ENCODE measurements around the gene ATG16L2. TPM values are rescaled to one million over a fixed set of nuclear protein-coding genes. Genes with fewer than 3 reads are reported as not detected.

ATG16L2 gene
- total RNA-seq, 1 experiment from 2014 or later: 16.2 TPM

GRCh38 chr11:72829884-72830533, 15.8 kb downstream of the ATG16L2 start:
- Histone ChIP-seq H3K79me2 (ENCODE audit: low read length) (no peaks in the 10 kb centered on the region), H3F3A (ENCODE audit: low read length, unreplicated experiment) (no peaks in the 10 kb centered on the region), H3K9me2 (replicated peaks; ENCODE audit: low read length) (no peaks in the 10 kb centered on the region), H3K4me2 (ENCODE audit: low read length) (no peak overlapping the region), H3K36me3 (ENCODE audit: low read depth, low read length) (no peaks in the 10 kb centered on the region), H3K9ac (ENCODE audit: low read length) (no peak overlapping the region), H4K20me1 (ENCODE audit: low read length) (no peaks in the 10 kb centered on the region), H3K4me3 (ENCODE audit: low read length) (no peak overlapping the region), H3K27ac (ENCODE audit: low read length) (no peak overlapping the region), H2AFZ (ENCODE audit: low read length) (no peak overlapping the region), H3K4me1 (ENCODE audit: insufficient read depth, low read length) (no peaks in the 10 kb centered on the region), H3K9me3 (ENCODE audit: low read length) (no peaks in the 10 kb centered on the region), H3K27me3 (ENCODE audit: low read length) (no peaks in the 10 kb centered on the region)
- DNase-seq: no peak
- POLR2A ChIA-PET (ENCODE audit: unreplicated experiment): no interaction called here
- intact Hi-C loops (cut with micrococcal nuclease): no loop called here
- TF ChIP-seq EZH2 (IDR thresholded peaks at IDR 0.05; ENCODE audit: low read length, unreplicated experiment): no peak
- BruUV-seq (replicated peaks): no TSS peak
- ATAC-seq: no peak
- CTCF ChIA-PET: no interaction called here

- POLR2A ChIA-PET (ENCODE audit: unreplicated experiment): no interaction called here
- Histone ChIP-seq H3K4me3 (ENCODE audit: low read length) (no peak overlapping the region), H3K9me3 (ENCODE audit: low read length) (no peaks in the 10 kb centered on the region), H3K79me2 (ENCODE audit: low read length) (no peaks in the 10 kb centered on the region), H3K4me2 (ENCODE audit: low read length) (no peak overlapping the region), H3K27me3 (ENCODE audit: low read length) (no peaks in the 10 kb centered on the region), H4K20me1 (ENCODE audit: low read length) (no peaks in the 10 kb centered on the region), H3K36me3 (ENCODE audit: low read depth, low read length) (no peaks in the 10 kb centered on the region), H3K4me1 (ENCODE audit: insufficient read depth, low read length) (no peaks in the 10 kb centered on the region), H3K9ac (ENCODE audit: low read length) (no peak overlapping the region), H3K27ac (ENCODE audit: low read length) (no peak overlapping the region), H3K9me2 (replicated peaks; ENCODE audit: low read length) (no peaks in the 10 kb centered on the region), H2AFZ (ENCODE audit: low read length) (no peak overlapping the region), H3F3A (ENCODE audit: low read length, unreplicated experiment) (no peaks in the 10 kb centered on the region)
- intact Hi-C loops (cut with micrococcal nuclease): loop anchor here (1.0 kb wide), 2 partner anchors 311 to 347 kb away; partner anchors contain the start of gene FCHSD2
- ATAC-seq (peak; percentile 93), DNase-seq (peak; percentile 76)
- no peak for TF ChIP-seq EZH2phosphoT487 (IDR thresholded peaks at IDR 0.05; ENCODE audit: borderline replicate concordance, low read length)
- peak; percentile 91 for TF ChIP-seq CTCF (conservative IDR thresholded peaks at IDR 0.05; ENCODE audit: low read depth, low read length)
- CTCF ChIA-PET: interaction anchor here (0.6 to 1.4 kb wide), 3 partner anchors 93 to 346 kb away, joined by 4 to 15 read pairs (median 7); no protein-coding TSS in a partner anchor
- no TSS peak for BruUV-seq (replicated peaks)
These were observed 17.5 kb downstream of the ATG16L2 start for GRCh38 chr11:72831521-72832300.

GRCh38 chr11:72832301-72833082, 18.3 kb downstream of the ATG16L2 start:
- intact Hi-C loops (cut with micrococcal nuclease): no loop called here
- H2AFZ ChIP-seq (ENCODE audit: low read length): no peak overlapping the region

More at GRCh38 chr11:72832301-72833082, 18.3 kb downstream of the ATG16L2 start:
- no peak for ATAC-seq
- Histone ChIP-seq H3K36me3 (ENCODE audit: low read depth, low read length) (0 out of 2 replicates have a peak, but pooled peaks cover 3% of the 10 kb centered on the region), H3K9me3 (ENCODE audit: low read length) (no peaks in the 10 kb centered on the region), H4K20me1 (ENCODE audit: low read length) (no peaks in the 10 kb centered on the region), H3K9ac (ENCODE audit: low read length) (no peak overlapping the region), H3K4me3 (ENCODE audit: low read length) (no peak overlapping the region), H3K4me2 (ENCODE audit: low read length) (no peak overlapping the region), H3K9me2 (replicated peaks; ENCODE audit: low read length) (no peaks in the 10 kb centered on the region), H3F3A (ENCODE audit: low read length, unreplicated experiment) (no peaks in the 10 kb centered on the region), H3K27me3 (ENCODE audit: low read length) (no peaks in the 10 kb centered on the region), H3K4me1 (ENCODE audit: insufficient read depth, low read length) (no peaks in the 10 kb centered on the region), H3K27ac (ENCODE audit: low read length) (no peak overlapping the region), H3K79me2 (ENCODE audit: low read length) (no peaks in the 10 kb centered on the region)
- ChIA-PET CTCF (interaction anchor here (0.6 to 1.4 kb wide), 3 partner anchors 92 to 345 kb away, joined by 3 to 15 read pairs (median 7); no protein-coding TSS in a partner anchor), POLR2A (ENCODE audit: unreplicated experiment) (no interaction called here)
- peak; percentile 1 for DNase-seq
- TF ChIP-seq EZH2phosphoT487 (IDR thresholded peaks at IDR 0.05; ENCODE audit: borderline replicate concordance, low read length) (no peak), CTCF (conservative IDR thresholded peaks at IDR 0.05; ENCODE audit: low read depth, low read length) (no peak), EZH2 (IDR thresholded peaks at IDR 0.05; ENCODE audit: low read length, unreplicated experiment) (no peak)
- no TSS peak for BruUV-seq (replicated peaks)
